ENCODE results near the gene MRPL54.

- TF ChIP-seq CTCF (conservative IDR thresholded peaks at IDR 0.05; ENCODE audit: low read length), result no peak
- no peak for TF ChIP-seq EZH2phosphoT487 (IDR thresholded peaks at IDR 0.05; ENCODE audit: borderline replicate concordance)
These were observed 28.2 kb upstream of the MRPL54 start for GRCh38 chr19:3734310-3734600.

Measured in Loucy (cell line).